Measurements from ENCODE around the gene CERS1. TPM values are rescaled to one million over a fixed set of nuclear protein-coding genes. Genes with fewer than 3 reads are reported as not detected.

The CERS1 gene
- total and polyA plus RNA-seq, 2 experiments from 2014 or later = 0.38 to 0.54 TPM

GRCh38 chr19:18915639-18916038 is 19.7 kb upstream of the CERS1 start:
- Histone ChIP-seq H3K27ac (no peak overlapping the region), H3K36me3 (ENCODE audit: low read depth) (no peaks in the 10 kb centered on the region), H3K4me3 (no peak overlapping the region), H3K4me2 (ENCODE audit: unreplicated experiment) (no peak overlapping the region), H3K79me2 (ENCODE audit: insufficient read depth) (peaks cover 85% of the 10 kb centered on the region), H2AFZ (no peak overlapping the region), H3K27me3 (replicated peaks; ENCODE audit: insufficient read depth) (no peaks in the 10 kb centered on the region), H3K4me1 (ENCODE audit: insufficient read depth) (peaks cover 16% of the 10 kb centered on the region), H4K20me1 (ENCODE audit: insufficient read depth) (no peaks in the 10 kb centered on the region), H3K9ac (no peak overlapping the region), H3K9me3 (ENCODE audit: low read depth) (no peaks in the 10 kb centered on the region), H3K9me2 (ENCODE audit: insufficient read depth) (no peaks in the 10 kb centered on the region), H3F3A (ENCODE audit: insufficient read depth) (peaks cover 10% of the 10 kb centered on the region; the same call in 1 of the 2 replicates)
- DNase-seq = peak; percentile 62
- WGBS, 2 experiments (ENCODE audit: low coverage in 1 of 2, low lambda C conversion rate in 2 of 2, missing lambda C conversion rate in 2 of 2) = 52 to 62% methylated on average over 5 of the region's 5 CpGs
- in situ Hi-C loops (cut with MboI) = no loop called here
- no peak for TF ChIP-seq EZH2 (IDR thresholded peaks at IDR 0.05; ENCODE audit: insufficient read depth, poor library complexity, severe bottlenecking)
- TF ChIP-seq EZH2phosphoT487 (IDR thresholded peaks at IDR 0.05; ENCODE audit: insufficient read depth, low read depth) = no peak

- in situ Hi-C loops (cut with MboI) = no loop called here
- Histone ChIP-seq H3K4me2 (ENCODE audit: unreplicated experiment) (no peak overlapping the region), H3K4me1 (ENCODE audit: insufficient read depth) (peaks cover 11% of the 10 kb centered on the region), H3K4me3 (no peak overlapping the region), H3K9me2 (ENCODE audit: insufficient read depth) (no peaks in the 10 kb centered on the region), H3K27me3 (replicated peaks; ENCODE audit: insufficient read depth) (no peaks in the 10 kb centered on the region), H3K36me3 (ENCODE audit: low read depth) (no peaks in the 10 kb centered on the region), H3K27ac (no peak overlapping the region), H3F3A (ENCODE audit: insufficient read depth) (peaks cover 6% of the 10 kb centered on the region; the same call in 1 of the 2 replicates), H4K20me1 (ENCODE audit: insufficient read depth) (no peaks in the 10 kb centered on the region), H3K9ac (no peak overlapping the region), H3K79me2 (ENCODE audit: insufficient read depth) (peaks cover 86% of the 10 kb centered on the region), H2AFZ (no peak overlapping the region), H3K9me3 (ENCODE audit: low read depth) (no peaks in the 10 kb centered on the region)
- TF ChIP-seq EZH2 (IDR thresholded peaks at IDR 0.05; ENCODE audit: insufficient read depth, poor library complexity, severe bottlenecking) = no peak
- TF ChIP-seq EZH2phosphoT487 (IDR thresholded peaks at IDR 0.05; ENCODE audit: insufficient read depth, low read depth) = no peak
- DNase-seq = no peak
- 84 to 94% methylated on average over 5 of the region's 5 CpGs for WGBS, 2 experiments (ENCODE audit: low coverage in 1 of 2, low lambda C conversion rate in 2 of 2, missing lambda C conversion rate in 2 of 2)
Observed at GRCh38 chr19:18913466-18913865, 17.5 kb upstream of the CERS1 start.

- TF ChIP-seq EZH2phosphoT487 (IDR thresholded peaks at IDR 0.05; ENCODE audit: insufficient read depth, low read depth) = no peak
- no peak for TF ChIP-seq EZH2 (IDR thresholded peaks at IDR 0.05; ENCODE audit: insufficient read depth, poor library complexity, severe bottlenecking)
- Histone ChIP-seq H3K27ac (no peak overlapping the region), H2AFZ (no peak overlapping the region), H3K36me3 (ENCODE audit: low read depth) (no peaks in the 10 kb centered on the region), H4K20me1 (ENCODE audit: insufficient read depth) (no peaks in the 10 kb centered on the region), H3K27me3 (replicated peaks; ENCODE audit: insufficient read depth) (no peaks in the 10 kb centered on the region), H3K4me3 (no peak overlapping the region), H3F3A (ENCODE audit: insufficient read depth) (peaks cover under 1% of the 10 kb centered on the region; the same call in 1 of the 2 replicates), H3K79me2 (ENCODE audit: insufficient read depth) (peaks cover 80% of the 10 kb centered on the region), H3K9me3 (ENCODE audit: low read depth) (no peaks in the 10 kb centered on the region), H3K4me1 (ENCODE audit: insufficient read depth) (peaks cover 9% of the 10 kb centered on the region), H3K9ac (no peak overlapping the region), H3K4me2 (ENCODE audit: unreplicated experiment) (no peak overlapping the region), H3K9me2 (ENCODE audit: insufficient read depth) (no peaks in the 10 kb centered on the region)
- in situ Hi-C loops (cut with MboI) = no loop called here
- DNase-seq = no peak
- 90 to 95% methylated on average over 11 to 14 of the region's 14 CpGs for WGBS, 2 experiments (ENCODE audit: low coverage in 1 of 2, low lambda C conversion rate in 2 of 2, missing lambda C conversion rate in 2 of 2)
Observed at GRCh38 chr19:18912933-18913332, 17.0 kb upstream of the CERS1 start.

DNA sequence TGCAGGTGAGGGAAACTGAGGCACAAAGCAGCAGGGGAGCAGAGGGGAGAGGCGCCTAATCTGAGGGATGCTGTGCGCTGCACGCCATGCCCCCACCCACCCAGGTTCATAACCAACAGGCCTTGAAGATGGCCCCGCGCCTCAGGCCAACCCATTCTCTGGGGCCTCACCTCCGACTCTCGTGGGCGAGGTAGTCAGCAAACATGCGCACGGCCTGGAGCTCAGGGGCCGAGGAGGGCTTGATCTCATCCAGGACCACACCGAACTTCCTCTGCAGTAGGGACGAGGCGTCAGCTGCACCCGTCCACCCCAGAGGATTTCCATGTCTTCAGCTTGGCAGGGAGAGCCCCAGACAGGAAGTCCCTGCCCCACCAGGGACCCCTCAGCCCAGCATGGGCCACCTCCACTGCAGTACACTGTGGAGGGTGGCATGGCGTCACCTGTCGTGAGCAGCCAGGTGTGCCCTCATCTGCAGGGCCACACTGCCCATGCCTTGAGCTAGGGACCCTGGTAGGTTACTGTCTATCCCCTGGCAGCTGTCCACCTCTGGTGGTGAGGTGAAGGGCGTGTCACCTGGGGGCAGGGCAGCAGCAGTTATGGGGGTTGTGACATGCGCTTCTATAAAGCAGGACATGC is 15.0 kb upstream of the CERS1 start:
- Histone ChIP-seq H3K79me2 (ENCODE audit: insufficient read depth) (peaks cover 60% of the 10 kb centered on the region), H3K27me3 (replicated peaks; ENCODE audit: insufficient read depth) (no peaks in the 10 kb centered on the region)
- in situ Hi-C loops (cut with MboI) = no loop called here

More for the DNA sequence above, 15.0 kb upstream of the CERS1 start:
- H3K4me1 ChIP-seq (ENCODE audit: insufficient read depth) = no peaks in the 10 kb centered on the region
- H3K4me3 ChIP-seq = no peak overlapping the region
- no peak overlapping the region for H3K9ac ChIP-seq
- H3K9me3 ChIP-seq (ENCODE audit: low read depth) = no peaks in the 10 kb centered on the region
- no peak for DNase-seq
- H3K27ac ChIP-seq = no peak overlapping the region
- 95 to 96% methylated on average over 17 to 19 of the region's 19 CpGs for WGBS, 2 experiments (ENCODE audit: low coverage in 1 of 2, low lambda C conversion rate in 2 of 2, missing lambda C conversion rate in 2 of 2)
- no peaks in the 10 kb centered on the region for H3F3A ChIP-seq (ENCODE audit: insufficient read depth)
- TF ChIP-seq EZH2phosphoT487 (IDR thresholded peaks at IDR 0.05; ENCODE audit: insufficient read depth, low read depth) (no peak), EZH2 (IDR thresholded peaks at IDR 0.05; ENCODE audit: insufficient read depth, poor library complexity, severe bottlenecking) (no peak)
- no peaks in the 10 kb centered on the region for H4K20me1 ChIP-seq (ENCODE audit: insufficient read depth)
- no peaks in the 10 kb centered on the region for H3K36me3 ChIP-seq (ENCODE audit: low read depth)
- no peak overlapping the region for H2AFZ ChIP-seq
- H3K4me2 ChIP-seq (ENCODE audit: unreplicated experiment) = no peak overlapping the region
- H3K9me2 ChIP-seq (ENCODE audit: insufficient read depth) = no peaks in the 10 kb centered on the region
